GM18951 (cell line): ENCODE data around the gene FBXO9.

Source experiments
- POLR2A ChIP-seq: IDR thresholded peaks from 4 replicates; pipeline ENCODE4 v1.6.1; 2011; ENCODE audit warnings: mild to moderate bottlenecking; ENCODE audit not compliant: insufficient read length, insufficient read depth; ENCODE audit errors: extremely low read depth
- in situ Hi-C: fragments of 300-500 bp; cut with MboI; formaldehyde crosslinking; loops from one replicate; pipeline ENCODE4 v1.12.0; 2022; ENCODE audit warnings: low sequenced_read_pairs, mixed read lengths, inconsistent platforms; ENCODE audit not compliant: unreplicated experiment

FBXO9 gene

DNA sequence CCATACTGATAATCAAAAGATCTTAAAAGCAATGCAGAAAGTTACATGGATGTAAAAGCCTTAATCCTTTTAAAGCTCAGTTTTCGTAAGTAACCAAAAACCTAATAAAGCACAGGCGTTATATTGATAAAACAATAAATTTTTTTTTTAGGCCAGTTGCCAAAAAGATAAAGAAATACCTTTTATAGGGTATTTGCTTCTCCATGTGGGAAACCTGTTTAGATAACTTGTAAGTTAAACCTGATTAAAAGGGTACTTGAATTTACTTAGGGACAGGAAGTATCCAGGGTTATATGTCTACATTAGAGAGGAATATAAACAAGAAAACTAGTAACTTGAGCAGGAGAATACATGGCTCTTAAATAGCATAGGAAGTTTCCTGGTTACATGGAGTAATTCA lies 21.1 kb downstream of the FBXO9 start:
- in situ Hi-C loops: no loop called here
- TF ChIP-seq POLR2A: no peak

GRCh38 chr6:53089948-53090347 lies 24.7 kb downstream of the FBXO9 start:
- no peak for TF ChIP-seq POLR2A
- in situ Hi-C loops: no loop called here

GRCh38 chr6:53090576-53090975 lies 25.4 kb downstream of the FBXO9 start:
- no peak for TF ChIP-seq POLR2A
- in situ Hi-C loops: no loop called here

GRCh38 chr6:53095270-53095669 lies 30.1 kb downstream of the FBXO9 start:
- in situ Hi-C loops: no loop called here
- TF ChIP-seq POLR2A: no peak

DNA sequence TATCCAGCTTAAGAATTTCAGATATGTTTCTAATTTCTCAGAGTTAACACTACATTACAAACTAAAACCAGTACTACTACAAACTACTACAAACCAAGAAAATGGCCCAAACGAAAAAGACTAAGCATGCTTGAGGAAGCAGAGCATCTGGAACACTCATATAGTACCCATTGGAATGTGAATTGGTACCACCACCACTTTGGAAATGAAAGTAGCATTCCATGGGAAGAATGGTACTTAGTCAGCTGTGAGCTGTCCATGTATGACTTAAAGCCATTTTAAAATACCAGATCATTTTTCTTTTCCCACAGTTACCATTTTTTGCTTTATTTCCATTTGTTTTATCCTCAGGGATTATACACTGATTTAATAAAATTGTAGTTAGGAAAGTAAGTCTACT lies 30.5 kb downstream of the FBXO9 start:
- no peak for TF ChIP-seq POLR2A
- in situ Hi-C loops: no loop called here

DNA sequence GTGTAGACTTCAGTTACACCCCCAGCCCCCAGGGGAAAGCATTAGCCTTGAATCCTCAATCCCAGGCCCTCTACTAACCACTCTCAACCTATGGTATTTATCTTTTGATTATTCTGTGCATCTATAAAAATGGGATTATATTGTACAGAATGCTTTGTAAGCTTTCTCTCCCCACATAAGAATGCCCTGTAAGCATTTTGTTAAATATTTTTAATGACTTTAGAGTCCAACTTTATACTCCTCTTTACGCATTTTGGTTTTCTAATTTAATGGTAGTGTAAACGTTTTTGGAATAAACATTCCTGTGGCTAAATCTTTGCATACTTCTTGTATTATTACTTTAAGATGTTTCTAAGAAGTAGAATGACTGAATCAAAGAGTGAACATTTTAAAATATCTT lies 35.4 kb downstream of the FBXO9 start:
- TF ChIP-seq POLR2A: no peak
- in situ Hi-C loops: no loop called here

DNA sequence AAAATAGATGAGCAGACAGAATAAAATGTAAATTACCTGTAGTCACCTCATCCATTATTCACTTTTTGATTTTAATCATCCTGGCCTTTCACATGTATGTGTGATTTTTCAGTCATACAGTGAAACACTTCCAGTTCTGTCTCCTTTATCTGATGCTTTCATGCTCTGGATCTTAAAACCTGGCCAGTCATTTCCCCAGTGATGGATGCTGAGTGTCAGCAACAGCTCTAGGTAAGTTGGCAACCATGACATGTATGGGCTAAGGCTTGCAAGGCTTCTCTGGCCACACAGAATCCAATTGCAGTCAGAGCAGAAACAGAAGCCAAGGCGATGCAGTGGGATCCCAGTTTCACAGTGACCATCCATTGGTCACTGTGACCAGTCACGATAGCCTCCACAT lies 35.8 kb downstream of the FBXO9 start:
- no peak for TF ChIP-seq POLR2A
- in situ Hi-C loops: no loop called here

GRCh38 chr6:53103993-53104675 lies 38.9 kb downstream of the FBXO9 start:
- in situ Hi-C loops: no loop called here
- no peak for TF ChIP-seq POLR2A

DNA sequence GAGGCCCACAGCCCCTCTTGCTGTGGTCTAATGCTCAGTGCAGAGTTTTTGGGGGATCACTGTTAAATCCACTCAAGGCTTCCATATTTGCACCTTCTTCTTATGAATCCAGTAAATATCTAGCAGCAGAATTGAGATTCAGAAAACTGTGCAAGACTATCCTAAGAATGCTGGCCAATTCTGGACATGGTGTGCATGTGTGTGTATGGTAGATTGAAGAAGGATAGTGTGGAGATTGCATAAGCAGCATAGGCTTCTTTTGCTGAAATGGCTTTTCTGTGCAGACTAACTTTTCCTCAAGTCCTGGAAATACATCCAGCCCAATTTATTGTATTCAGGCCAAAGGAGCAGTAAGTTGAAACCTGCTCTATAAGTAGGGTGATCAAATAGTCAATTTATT lies 39.7 kb downstream of the FBXO9 start:
- in situ Hi-C loops: no loop called here
- TF ChIP-seq POLR2A: no peak

GRCh38 chr6:53107091-53107490 lies 41.9 kb downstream of the FBXO9 start:
- no peak for TF ChIP-seq POLR2A
- in situ Hi-C loops: no loop called here

DNA sequence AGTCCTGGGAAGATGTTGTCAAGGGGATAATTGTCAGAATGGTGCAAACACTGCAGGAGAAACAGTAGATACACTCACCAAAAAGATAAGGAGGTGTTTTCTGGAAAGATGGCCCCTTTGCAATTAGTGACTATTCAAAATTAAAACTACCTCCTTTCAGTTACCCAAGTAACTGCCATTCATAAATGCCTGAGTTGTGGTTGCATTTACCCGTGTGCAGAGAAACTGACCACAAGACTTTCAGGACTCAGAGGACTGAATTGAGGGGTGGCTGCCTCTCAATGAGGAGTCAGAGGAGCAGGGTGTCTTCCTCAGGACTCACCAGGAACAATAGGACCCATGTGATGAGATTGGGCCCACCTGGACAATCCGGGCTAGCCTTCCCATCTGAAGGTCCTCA lies 44.4 kb downstream of the FBXO9 start:
- no peak for TF ChIP-seq POLR2A

DNA sequence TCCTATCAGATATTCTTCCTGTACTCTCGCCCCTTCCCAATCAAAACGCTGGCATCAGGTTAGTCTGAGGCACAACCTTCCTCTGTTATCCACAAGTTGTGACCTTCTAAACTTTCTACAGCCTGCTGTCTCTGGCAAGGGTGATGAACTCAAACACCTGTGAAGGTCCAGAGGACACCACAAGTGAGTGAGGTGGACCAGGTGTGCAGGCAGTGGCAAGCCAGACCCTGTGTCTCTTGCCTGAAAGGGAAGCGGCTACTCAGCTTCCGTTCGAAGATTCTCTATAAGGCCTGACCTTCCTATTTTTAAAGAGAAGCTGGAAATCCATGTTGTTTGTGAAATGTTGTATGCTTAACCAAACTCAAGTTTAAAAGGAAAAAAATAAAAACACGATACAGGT lies 46.7 kb downstream of the FBXO9 start:
- in situ Hi-C loops: no loop called here

More for the DNA sequence above, 44.4 kb downstream of the FBXO9 start:
- in situ Hi-C loops: no loop called here

GRCh38 chr6:53112404-53112803 lies 47.2 kb downstream of the FBXO9 start:
- TF ChIP-seq POLR2A: no peak

More for the DNA sequence above, 46.7 kb downstream of the FBXO9 start:
- TF ChIP-seq POLR2A: no peak

GRCh38 chr6:53112871-53113270 lies 47.7 kb downstream of the FBXO9 start:
- TF ChIP-seq POLR2A: no peak
- in situ Hi-C loops: no loop called here

More at GRCh38 chr6:53112404-53112803, 47.2 kb downstream of the FBXO9 start:
- in situ Hi-C loops: no loop called here

GRCh38 chr6:53113742-53114141 lies 48.5 kb downstream of the FBXO9 start:
- TF ChIP-seq POLR2A: no peak
- in situ Hi-C loops: no loop called here

GRCh38 chr6:53115113-53115512 lies 49.9 kb downstream of the FBXO9 start:
- in situ Hi-C loops: no loop called here
- TF ChIP-seq POLR2A: no peak
